GM18498 (cell line): ENCODE results near the gene ARAP2.
"Not testable (repeated sequence)": the region's sequence is repeated elsewhere in the genome, so short reads cannot be mapped to it uniquely, and the experiment has no call there.

Experiments used
- ATAC-seq: cut with Tn5 transposase; IDR thresholded peaks from one replicate; pipeline ENCODE4 v1.9.1; 2021; ENCODE audit warnings: mild to moderate bottlenecking, moderate library complexity; ENCODE audit not compliant: unreplicated experiment

Gene ARAP2

DNA sequence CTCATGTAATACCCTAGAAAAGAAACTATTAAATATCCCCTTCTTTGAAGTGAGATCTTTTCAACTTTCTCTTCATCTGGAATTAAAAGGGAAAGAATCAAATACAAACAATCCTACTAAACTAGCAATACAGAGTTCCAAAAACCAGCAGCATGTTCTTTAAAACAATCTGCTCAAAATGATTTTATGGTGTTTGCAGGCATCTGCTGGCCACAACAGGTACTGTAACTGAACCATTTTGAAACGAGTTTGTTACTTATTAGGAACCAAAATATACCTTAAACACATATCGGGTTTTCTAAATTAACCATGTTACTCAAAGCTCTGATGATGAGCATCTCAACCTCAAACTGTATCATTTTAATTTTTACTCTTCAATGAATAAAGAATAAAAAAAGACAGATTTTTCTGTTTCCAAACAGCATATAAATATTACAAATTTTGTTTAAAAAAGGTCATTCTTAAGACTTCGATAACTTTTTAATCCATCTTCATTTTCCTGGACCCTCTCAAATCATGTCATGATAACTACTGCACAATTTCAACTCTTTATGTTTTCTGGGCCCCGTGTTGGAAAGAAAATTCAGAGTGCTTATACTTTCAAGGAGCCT, 56.5 kb downstream of the ARAP2 start:
- ATAC-seq: no peak

DNA sequence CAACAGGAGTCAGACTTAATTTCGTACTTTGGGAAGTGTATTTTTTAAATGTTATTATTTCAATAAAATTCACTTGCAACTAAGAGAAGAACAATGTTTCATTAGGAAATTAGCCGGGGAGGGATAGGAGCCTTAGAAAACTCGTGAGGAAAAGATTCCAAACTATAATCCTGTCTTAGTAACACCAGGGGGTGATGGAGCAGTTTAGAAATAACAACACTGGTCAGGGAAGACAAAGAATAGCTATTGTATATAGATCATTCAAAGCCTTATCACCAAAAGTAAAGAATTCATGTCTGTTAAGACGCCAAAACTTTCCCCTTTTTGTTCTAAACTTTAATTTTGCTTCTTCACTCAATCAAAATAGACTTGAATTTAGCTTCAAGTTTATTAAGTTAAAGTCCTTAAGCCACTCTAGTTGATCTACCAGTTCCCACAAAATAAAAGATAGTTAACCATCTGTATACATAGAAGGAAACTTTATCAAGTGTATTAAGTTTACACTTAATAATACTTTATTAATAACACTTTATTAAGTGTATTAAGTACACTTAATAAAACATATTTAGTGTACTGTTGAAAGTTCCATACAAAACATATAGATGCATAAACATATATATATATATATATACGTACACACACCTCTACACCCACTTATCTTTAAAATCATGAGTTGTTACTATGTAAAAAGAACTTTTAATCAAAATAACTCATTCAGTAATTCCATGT, 60.5 kb downstream of the ARAP2 start:
- ATAC-seq: no peak

DNA sequence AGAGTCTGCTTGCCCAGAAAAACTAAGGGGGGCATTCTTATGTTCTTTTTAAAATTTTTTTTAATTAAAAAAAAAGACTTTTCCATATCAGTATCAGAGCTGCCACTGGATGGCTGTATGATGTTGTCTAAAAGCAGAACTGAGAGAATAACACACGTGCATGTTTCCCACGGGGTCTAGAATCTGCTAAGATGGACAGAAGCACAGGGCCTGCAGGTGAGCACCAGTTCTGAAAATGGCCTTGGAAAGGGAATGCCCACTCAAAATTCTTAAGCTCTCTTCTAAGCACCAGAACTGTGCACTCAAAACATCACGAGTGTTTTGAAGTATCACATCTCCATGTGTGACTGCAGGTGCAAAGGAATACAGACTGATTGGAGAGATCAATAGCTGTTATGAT, 61.1 kb downstream of the ARAP2 start:
- no peak for ATAC-seq

DNA sequence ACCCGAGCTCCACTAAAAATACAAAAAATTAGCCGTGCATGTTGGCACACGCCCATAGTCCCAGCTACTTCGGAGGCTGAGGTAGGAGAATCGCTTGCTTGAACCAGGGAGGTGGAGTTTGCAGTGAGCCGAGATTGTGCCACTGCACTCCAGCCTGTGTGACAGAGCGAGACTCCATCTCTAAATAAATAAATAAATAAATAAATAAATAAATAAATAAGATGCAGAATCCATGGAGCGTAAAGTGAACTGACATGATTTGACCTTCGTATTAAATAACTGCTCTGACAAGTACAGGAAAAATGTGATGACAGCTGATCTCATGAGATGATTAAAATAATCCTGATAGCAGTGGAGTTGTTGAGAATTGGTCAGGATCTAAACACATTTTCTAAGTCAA, 62.0 kb downstream of the ARAP2 start:
- ATAC-seq: not testable (repeated sequence)

DNA sequence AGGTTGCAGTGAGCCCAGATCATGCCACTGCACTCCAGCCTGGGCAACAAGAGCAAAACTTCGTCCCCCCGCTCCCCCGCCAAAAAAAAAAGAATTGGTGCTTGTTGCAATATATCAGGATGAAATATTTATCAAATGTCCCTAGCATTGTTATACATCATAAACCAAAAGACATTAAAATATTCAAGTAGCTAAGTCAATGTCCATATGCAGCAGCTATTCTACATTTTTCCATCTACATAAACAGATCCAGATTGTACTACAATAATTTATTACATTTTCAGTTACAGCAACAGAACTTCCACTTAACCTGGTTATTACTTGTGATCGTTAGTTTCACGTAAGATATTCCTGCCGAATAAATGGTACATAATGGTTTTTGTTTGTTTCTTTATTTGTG, 64.1 kb downstream of the ARAP2 start:
- no peak for ATAC-seq

DNA sequence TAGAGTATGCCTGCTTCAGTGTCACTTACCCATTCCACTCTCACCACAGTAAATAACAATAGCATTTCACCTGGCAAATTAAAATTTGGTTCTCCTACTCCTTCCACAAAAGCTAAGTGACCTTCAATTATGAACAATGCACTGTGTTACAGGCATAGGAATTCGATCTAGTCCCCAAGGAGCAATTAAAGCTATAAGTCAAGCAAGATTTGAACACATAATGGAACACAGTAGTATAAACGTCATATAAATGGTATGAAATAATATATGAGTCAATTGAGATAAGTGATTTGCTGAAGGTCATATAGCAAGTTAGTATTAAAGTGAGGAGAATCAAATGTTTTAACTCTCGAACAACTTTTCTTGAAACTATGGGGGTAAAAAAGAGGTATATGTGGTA, 65.8 kb downstream of the ARAP2 start:
- ATAC-seq: no peak

DNA sequence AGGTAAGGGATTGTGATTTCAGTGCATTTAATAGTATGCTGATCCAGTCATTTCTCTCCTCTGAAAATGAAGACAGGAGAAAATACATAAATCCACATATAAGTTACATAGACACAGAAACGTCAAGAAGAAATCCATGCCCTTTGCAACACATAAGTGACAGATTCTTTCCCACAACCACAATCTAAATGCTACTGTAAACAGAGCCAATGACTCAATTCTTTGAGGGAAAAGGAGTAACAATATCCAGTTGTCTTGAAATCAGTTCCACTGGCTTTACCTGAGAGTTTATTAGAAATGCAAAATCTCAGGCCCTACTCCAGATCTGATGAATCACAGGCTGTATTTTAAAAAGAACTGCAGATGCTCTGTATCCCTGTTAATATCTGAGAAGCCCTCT, 66.4 kb downstream of the ARAP2 start:
- ATAC-seq: no peak

DNA sequence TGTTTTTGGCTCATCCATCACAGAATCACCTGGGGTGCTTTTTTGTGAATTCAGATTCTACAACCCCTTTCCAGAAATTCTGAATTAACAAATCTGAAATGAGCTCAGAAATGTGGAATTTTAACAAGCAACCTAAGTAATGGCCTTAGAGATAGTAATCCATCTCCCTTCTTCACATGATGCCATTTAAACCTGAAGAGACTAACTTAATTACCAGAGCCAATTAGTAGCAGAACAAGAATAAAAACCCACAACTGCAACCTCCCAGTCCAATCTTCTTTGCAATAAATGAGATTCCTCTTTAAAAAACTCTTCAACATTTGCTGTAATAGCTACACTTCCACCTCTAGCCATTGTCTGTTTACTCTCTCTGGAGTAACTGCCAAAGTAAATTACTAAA, 69.7 kb downstream of the ARAP2 start:
- ATAC-seq: no peak

DNA sequence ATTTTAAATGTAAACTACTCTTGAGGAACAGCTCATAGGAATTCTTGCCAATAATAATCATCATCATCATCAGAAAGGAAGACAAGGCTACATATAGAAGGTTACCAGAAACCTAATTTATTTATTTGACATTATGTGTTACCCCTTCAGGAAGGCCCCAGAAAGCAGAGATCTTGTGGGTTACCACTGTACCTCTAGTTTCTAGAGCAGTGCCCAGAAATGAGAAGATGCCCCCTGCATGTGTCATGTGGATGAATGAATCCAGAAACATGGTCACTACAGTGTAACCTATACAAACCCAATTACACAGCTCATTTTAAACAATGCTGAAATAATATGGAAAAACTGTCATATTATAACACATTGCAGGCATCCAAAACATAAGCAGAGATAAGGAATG, 70.4 kb downstream of the ARAP2 start:
- no peak for ATAC-seq

DNA sequence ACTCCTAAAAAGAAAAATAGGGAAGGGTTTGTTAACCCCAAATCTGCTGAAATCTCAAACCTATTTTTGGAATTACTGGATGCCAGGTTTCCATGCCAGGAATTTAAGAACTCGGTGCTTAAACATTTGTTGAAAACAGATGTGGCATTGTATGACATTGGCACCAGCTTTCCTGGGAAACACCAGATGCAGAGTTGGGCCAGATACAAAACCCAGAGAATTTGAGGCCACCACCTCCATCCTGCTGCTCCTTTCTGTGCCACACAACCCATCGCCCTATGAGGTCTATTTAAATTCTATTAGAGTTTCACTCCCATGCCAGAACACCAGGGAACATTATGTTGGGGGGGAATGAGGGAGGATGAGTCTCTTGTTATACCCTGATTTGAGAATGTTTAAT, 71.7 kb downstream of the ARAP2 start:
- ATAC-seq: no peak

DNA sequence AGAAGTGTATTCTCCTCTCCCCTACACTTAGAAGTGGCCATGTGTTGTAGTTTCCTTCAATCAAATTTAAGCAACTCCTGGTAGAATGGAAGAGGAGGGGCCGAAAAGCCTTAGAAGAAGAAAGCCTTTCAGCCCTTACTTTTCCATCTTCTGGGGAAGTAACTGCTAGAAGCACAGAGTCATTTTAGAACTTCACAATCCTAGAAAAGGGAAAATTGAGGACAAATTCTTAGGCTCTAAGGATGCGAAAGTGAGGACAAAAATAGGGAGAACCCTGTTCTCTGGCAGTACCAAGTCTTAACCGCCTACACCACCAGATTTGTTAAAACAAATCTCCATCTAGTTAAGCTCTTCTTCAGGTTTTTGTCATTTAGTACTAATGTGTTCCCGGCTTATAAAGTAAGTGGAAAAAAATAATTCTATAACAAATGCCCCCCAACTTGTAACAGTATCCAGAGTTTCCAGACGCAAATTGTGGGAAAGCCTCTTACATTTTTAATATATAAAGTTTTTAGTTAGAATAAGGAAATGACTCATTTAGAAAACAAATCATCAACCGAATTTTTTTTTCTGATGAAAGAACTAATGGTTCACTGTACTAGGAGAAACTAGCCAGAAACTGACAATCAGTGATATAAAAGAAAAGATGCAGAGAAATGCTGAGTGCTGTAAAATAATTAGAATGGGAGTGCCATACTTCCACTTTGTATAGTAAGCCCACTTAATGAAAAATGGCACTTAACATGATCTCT, 76.0 kb downstream of the ARAP2 start:
- no peak for ATAC-seq

DNA sequence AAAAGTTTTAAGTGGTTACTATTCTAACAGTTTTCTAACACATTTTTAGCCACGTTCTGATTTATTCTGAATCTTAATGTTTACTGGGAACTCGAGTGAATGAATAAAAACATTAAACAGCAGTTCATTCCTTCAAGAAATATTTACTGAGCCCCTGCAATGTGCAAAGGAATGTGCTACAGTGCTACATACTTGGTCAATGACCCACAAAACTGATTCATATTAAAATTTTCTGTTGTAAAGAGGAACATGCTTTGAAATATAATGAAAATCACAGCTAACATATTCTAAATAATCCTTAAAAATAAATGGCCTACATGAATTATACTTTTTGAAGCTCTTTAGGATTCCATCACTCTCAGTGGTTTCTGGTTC, 78.7 kb downstream of the ARAP2 start:
- ATAC-seq: no peak

DNA sequence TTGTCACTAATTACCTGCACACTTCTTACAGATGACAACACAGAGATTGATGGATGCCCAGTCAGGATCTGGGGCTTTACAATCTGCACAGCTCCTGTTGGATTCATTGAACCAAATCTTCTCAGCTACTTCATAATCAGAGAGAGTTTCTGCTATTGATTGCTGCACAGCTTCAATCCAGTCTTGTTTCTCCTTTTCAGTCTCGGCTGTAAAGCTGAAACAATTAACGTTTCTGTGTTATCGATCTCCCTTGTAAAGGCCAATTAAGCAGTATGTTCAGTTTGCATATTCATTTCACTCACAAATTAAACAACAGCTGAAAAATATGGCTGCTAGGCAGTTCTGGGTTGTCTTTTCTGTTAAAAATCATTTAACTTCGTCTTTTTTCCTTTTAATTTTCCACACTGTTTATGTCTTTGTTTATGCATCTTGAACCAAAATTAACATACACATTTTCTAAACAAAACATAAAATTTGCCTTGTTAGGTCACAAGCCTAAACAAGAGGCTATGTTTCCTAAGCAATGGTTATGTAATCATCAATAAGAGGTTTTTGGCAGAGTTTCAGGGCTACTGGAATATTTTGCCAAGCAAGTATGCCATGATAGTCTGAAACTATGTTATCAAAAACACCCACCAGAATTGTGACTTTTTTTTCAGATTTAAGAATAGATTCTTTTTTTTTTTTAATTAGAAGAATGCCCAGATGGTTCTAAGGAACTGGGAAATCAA, 79.2 kb downstream of the ARAP2 start:
- ATAC-seq: no peak

DNA sequence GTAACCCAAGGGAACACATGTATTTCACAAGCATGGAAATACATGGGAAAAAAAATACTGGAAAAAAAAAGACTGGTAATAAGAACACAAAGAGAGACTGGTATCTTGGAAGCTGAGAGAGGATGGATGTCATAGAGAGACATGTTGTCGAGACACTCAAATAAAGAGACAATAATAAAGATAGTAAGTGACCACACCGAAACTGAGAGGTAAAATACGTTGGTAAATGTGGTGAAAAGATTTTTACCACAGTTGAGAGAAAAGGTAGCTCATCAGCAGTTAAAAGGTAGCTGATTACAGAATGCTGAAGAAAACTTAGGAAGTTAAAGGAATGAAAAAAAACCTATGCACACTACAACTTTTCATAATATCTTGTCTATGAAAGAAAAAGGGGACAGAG, 81.1 kb downstream of the ARAP2 start:
- peak; percentile 80 for ATAC-seq

DNA sequence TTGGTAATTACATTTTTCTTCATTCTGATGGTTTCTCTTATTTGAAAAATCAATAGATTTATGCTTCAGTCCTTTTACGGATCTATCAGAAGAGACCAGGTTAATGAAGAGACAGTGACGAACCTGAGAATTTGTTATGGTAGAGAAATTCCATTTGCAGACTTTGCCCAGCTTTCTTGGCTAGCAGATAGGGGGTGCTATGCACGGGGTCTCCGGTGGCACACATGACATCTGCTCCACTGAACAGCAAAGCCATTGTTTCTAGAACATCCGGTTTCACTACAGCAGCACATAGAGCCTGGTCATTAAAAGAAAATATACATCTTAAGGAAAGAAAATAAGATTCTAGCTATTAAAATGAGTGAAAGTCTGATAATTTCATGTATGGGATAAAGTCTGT, 85.1 kb downstream of the ARAP2 start:
- ATAC-seq: no peak

DNA sequence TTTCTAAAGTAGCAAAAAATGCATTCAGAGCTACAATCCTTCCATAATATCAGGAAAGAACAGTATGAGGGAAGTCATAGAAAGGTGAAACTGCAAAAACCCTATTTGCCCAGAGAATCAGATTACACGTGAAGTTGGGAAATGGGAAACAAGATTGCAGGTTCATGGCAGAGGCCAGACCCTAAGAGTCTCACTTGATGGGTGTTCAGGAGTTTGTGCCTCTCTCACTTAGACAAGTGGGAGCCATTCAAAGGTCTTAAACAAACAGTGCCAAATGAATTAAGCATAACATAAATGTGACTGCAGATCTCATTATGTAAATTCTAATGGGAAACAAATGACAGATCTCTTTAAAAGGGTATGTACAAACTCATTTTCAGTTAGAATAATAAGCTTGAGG, 91.6 kb downstream of the ARAP2 start:
- no peak for ATAC-seq

DNA sequence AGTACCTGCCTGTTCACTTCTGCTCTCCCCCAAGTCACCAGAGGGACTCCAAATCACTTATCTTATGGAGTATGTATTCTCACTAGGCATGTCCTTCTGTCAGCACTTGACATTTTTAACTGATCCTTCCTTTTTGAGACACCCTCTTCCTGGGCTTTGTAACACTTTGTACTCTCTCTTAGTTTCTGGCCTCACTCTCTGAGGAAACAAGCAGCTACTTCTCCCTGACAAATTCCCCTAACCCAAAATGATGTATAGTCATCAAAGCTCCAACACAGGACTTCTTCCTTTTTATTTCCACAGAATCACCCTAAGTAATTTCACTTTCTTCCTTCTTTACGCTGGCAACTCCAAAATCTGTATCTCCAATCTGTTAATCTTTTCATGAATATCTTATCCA, 101.8 kb downstream of the ARAP2 start:
- ATAC-seq: no peak

DNA sequence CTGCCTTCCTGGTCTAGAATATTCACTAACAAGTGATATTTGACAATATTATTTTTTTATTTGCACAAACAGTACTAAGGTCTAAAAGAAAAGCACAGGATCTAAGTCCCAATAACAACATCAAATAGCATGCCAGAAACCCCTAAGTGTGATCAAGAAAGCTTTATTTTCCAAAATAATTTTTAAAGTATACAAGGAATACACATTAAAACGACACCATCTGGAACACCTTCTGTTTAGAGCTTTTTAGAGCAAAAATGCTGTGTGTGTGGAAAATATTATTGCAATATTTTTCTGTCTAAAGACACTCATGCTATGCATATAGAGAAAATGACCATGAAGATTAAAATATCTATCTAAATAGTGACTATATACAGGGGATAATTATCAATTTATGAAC, 103.1 kb downstream of the ARAP2 start:
- ATAC-seq: no peak

DNA sequence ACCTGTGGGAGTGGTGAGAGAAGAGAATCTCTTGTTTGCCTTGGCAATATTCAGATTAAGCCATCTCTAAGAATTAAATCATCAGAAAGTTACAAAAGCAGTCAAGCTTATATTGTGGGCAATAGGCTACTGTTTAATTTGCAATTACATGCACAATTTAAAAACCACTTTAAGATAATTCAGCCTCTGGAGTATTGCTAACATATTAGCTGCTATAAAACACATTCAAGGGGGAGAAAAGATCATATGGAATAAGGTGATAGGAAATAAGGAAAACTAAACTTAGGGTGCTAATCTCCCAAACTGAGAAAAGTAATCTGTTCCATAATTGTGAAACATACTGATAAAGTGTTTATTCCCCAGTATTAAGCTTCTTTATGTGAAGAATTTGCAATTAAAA, 103.9 kb downstream of the ARAP2 start:
- ATAC-seq: no peak

DNA sequence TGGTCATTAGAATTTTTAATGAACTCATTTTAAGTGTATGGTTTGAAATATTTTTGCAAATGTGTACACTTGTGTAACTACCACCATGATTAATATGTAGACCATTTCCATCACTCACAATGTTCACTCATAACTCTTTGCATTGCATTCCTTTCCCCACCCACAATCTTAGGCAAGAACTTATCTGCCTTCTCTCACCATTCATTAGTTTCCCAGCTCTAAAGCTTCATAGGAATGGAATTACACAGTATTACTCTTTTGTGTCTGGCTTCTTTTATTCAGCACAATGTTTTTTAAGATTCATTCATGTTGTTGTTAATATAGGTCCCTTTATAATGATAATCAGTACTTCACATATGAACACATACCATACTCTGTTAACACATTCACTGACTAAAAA, 106.1 kb downstream of the ARAP2 start:
- ATAC-seq: no peak

DNA sequence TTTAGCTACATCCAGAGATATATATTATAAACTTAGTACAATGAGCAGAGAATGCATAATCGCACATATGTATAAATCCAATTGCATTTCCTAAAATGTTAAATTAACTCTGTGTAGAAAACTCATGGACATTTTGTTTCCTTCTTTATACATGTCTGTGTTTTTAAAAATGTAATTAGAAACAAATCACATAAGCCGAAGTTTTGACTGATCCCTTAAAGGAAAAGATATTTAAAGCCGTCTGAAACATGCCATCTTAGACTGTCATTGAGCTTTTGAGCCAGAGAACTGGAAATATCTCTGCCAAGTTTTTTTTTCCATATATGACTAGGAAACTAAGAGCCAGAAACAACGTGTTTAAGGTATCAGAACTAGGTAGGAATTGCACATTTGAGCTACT, 107.0 kb downstream of the ARAP2 start:
- no peak for ATAC-seq

DNA sequence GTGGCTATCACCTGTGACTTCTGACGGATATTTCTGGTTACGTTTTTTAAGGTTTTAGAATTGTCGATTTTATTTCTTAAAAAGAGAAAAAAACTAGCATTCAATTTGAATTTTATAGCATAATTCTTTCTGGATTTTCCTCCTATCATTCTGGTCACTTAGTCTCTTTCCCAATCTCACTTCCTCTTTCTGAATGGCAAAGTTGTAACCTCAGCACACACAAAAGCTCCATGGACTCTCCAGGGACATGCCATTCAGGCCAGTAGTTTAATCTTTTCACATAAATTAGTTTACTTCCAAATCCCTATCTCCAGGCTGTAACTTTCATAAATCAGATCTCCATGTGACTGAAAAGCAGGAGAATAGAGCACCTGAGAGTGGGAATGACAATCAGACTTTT, 110.7 kb downstream of the ARAP2 start:
- ATAC-seq: no peak
